ACC112 (cell line): Measurements from ENCODE around the gene PDGFA.

Experiments used
- H2AFZ ChIP-seq: fragments of 200-600 bp; sonication (generic); one replicate; pipeline ENCODE4 v1.6.0; 2017; ENCODE audit warnings: antibody characterized with exemption, low read length; ENCODE audit not compliant: unreplicated experiment
- H3K27ac ChIP-seq: fragments of 200-600 bp; sonication (generic); 2 replicates; pipeline ENCODE4 v1.5.1; 2014; ENCODE audit warnings: low read depth, mild to moderate bottlenecking, antibody characterized with exemption, low read length, moderate library complexity
- H3K27me3 ChIP-seq: fragments of 200-600 bp; sonication (generic); 2 replicates; pipeline ENCODE4 v1.6.1; 2014; ENCODE audit warnings: mild to moderate bottlenecking, antibody characterized with exemption, low read length, moderate library complexity, mixed read lengths; ENCODE audit not compliant: insufficient read depth
- H3K36me3 ChIP-seq: fragments of 200-600 bp; sonication (generic); 2 replicates; pipeline ENCODE4 v1.6.1; 2016; ENCODE audit warnings: mild to moderate bottlenecking, antibody characterized with exemption, low read length, moderate library complexity, mixed read lengths; ENCODE audit not compliant: insufficient read depth
- H3K4me1 ChIP-seq: fragments of 200-600 bp; sonication (generic); one replicate; pipeline ENCODE4 v1.6.1; 2016; ENCODE audit warnings: low read length, mixed read lengths; ENCODE audit not compliant: insufficient read depth, unreplicated experiment, control insufficient read depth
- H3K4me3 ChIP-seq: fragments of 200-600 bp; sonication (generic); 2 replicates; pipeline ENCODE4 v1.5.1; 2014; ENCODE audit warnings: mild to moderate bottlenecking, low read depth, low read length
- H3K79me2 ChIP-seq: fragments of 200-600 bp; sonication (generic); one replicate; pipeline ENCODE4 v1.6.0; 2016; ENCODE audit warnings: low read length; ENCODE audit not compliant: control insufficient read depth, unreplicated experiment, insufficient read depth

PDGFA gene

DNA sequence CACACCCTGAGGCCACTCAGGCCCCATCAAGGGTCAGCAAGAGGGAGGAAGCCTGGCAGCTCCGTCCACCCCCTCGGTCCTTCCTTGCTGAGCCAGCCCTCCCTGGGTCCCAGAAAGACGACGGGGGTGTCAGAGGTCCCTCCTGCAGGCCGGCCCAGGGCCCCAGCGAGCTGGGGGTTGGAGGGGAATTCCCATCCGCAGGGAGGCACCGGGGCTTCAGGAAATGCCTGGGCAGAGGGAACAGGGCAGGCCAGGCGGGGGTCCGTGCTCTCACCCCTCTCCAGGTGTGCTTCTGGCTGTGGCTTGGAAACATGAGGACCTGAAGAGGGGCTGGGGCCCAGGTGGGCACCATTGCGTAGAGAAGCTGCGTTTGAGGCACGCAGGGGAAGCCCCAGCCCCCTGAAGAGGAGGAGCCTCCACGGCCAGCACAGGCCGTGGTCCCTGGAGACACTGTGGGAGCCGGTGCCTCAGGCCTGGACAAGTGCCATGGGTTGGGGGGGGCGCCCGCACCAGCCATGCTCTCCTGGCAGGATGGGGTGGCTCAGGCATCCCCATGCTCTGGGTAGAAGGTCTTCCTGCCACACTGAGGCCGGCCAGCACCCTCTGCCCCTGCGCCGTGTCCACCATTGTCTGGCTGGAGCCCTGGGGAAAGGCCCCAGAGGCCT lies 66.7 kb downstream of the PDGFA start:
- no peak overlapping the region for H3K27ac ChIP-seq
- H3K79me2 ChIP-seq, result no peaks in the 10 kb centered on the region
- H3K36me3 ChIP-seq, result no peaks in the 10 kb centered on the region
- peaks cover 19% of the 10 kb centered on the region for H3K4me1 ChIP-seq
- peak overlapping the region; percentile 2; the same call in 1 of the 2 replicates for H3K4me3 ChIP-seq
- H3K27me3 ChIP-seq, result 0 out of 2 replicates have a peak, but pooled peaks cover 9% of the 10 kb centered on the region
- H2AFZ ChIP-seq, result no peak overlapping the region

DNA sequence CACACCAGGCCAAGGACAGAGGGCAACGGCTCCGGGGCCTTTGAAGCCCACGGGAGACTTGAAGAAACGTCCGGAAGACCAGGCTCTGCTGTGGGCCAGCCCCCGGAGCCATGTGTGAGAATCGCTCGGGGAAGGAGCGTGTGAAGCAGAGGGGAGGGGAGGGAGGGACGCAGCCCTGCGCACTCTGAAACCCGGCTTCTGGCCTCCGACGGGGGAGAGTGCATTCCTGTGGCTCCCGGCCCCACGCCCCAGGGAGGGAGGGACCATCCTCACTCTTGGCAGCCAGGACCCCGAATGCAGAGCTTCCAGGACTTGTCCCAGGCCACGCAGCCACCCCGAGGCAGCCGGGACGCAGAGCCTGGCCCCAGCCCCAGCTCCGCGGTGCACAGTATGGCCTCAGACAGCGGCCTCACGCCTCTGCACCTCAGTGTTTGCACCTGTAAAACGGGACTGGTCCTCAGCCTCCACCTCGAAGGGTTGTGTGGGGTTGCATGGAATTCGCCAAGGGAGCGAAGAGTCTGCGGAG lies 67.4 kb downstream of the PDGFA start:
- Histone ChIP-seq H2AFZ (no peak overlapping the region), H3K4me3 (peak overlapping the region; percentile 2; the same call in 1 of the 2 replicates)

DNA sequence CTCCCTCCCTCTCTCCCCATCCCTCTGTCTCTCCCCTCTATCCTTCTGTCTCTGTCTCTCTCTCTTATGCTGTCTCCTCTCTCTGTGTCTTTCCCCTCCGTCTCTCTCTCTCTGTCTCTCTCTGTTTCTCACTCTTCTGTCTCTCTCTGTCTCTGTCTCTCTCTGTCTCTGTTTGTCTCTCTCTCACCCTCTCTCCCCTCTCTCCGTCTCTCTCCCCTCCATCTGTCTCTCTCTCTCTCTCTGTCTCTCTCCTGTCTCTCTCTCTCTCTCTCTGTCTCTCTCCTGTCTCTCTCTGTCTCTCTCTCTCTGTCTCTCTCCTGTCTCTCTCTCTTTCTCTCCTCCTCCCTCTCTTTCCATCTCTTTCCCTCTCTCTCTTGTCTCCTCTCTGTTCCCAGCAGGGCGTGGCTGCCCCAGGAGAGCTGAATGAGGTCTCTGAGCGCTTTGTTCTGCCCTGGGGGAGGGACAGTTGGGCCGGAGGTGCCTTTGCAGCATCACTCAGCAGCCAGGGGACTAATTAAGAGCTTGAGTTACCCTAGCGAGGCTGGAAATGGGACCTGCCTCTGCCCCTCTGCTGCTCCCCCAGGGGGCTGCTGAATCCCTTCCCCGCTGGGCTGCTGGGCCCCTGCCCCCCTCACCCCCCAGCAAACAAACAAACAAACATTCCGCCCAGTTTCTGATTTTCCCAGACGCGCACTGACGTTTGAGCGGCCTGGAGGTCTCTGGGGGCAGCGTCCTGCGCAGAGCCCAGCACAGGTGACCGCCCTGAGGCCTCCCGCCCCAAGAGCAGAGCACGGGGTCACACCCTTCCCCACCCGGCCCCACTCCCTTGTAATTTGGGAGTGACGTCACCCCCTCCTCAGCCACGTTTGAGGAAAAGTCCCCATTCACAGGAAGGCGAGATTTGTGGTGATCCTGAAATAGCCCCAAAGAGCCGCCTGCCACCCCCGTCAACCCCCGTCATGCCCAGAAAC lies 68.1 kb downstream of the PDGFA start:
- H2AFZ ChIP-seq, result no peak overlapping the region
- peaks cover 19% of the 10 kb centered on the region for H3K4me1 ChIP-seq
- H3K4me3 ChIP-seq, result no peak overlapping the region
- H3K27me3 ChIP-seq, result 0 out of 2 replicates have a peak, but pooled peaks cover 9% of the 10 kb centered on the region
- H3K79me2 ChIP-seq, result no peaks in the 10 kb centered on the region
- no peaks in the 10 kb centered on the region for H3K36me3 ChIP-seq
- no peak overlapping the region for H3K27ac ChIP-seq

More for the DNA sequence above, 67.4 kb downstream of the PDGFA start:
- no peak overlapping the region for H3K27ac ChIP-seq
- peaks cover 19% of the 10 kb centered on the region for H3K4me1 ChIP-seq
- no peaks in the 10 kb centered on the region for H3K36me3 ChIP-seq
- 0 out of 2 replicates have a peak, but pooled peaks cover 9% of the 10 kb centered on the region for H3K27me3 ChIP-seq
- no peaks in the 10 kb centered on the region for H3K79me2 ChIP-seq

DNA sequence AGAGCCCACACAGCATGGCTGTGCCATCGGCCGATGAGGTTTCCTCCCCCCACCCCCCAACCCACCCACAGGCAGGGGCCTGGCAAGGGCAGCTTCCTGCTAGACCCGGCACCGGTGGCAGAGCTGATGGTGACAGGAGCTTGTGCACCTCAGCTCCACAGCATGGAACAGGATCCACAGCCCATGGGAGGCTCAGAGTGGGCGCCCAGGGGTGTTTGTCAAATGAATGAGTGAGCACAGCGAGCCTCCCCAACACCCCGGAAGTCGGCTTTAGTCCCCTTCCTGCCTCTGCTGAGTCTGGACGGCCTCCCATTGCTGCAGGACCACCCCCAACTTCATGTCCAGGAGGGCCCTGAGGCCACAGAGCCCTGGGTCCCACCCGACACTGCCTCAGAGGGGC lies 68.9 kb downstream of the PDGFA start:
- Histone ChIP-seq H3K36me3 (no peaks in the 10 kb centered on the region), H3K27ac (no peak overlapping the region), H3K79me2 (no peaks in the 10 kb centered on the region), H3K4me3 (no peak overlapping the region), H3K27me3 (0 out of 2 replicates have a peak, but pooled peaks cover 9% of the 10 kb centered on the region), H3K4me1 (peaks cover 18% of the 10 kb centered on the region), H2AFZ (no peak overlapping the region)

DNA sequence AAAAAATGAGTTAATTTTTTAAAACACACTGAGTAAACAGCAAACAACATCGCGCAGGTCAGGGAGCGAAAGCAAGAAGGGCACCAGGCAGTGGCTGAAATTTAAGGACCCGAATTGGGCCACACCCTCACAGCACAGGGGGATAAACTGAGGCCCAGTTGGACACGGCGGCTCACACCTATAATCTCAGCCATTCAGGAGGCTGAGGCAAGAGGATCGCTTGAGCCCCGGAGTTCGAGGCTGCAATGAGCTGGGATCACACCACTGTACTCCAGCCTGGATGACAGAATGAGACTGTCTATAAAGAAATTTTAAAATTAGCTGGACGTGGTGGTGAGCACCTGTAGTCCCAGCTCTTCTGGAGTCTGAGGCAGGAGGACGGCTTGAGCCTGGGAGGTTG lies 69.6 kb downstream of the PDGFA start:
- H3K4me1 ChIP-seq, result peaks cover 12% of the 10 kb centered on the region

DNA sequence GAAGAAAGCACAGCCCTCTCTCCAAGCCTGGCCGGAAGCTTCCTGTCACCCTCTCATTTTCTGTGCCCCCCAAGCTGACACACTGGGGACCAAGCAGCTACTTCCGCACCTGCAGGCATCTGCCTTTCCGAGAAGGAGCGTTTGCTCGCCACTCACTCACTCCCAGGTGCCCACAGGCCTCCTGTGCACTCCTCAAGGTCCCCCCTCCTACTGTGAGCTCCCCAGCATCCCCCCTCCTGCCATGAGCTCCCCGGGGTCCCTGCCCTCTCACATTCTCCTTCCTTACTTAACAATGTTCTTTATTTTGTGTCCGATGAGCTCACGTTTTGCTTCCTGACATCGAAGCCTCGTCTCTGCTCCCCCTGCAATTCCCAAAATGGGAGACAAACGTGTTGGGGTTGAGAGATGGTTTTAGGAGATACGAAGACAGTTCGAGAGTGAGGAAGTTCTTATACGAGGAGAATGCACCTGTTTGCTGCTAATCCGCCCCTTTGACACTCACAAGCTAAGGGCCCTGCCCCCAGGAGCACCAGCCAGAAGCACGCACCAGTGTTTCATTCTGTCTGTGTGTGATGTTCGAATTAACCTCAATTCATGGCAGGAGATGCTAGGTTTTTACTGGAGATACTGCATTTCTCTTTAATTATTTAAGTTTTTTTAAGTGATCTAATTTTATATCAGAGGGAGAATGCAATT lies 70.2 kb downstream of the PDGFA start:
- H3K27me3 ChIP-seq, result 0 out of 2 replicates have a peak, but pooled peaks cover 9% of the 10 kb centered on the region
- H3K36me3 ChIP-seq, result no peaks in the 10 kb centered on the region
- H3K4me3 ChIP-seq, result no peak overlapping the region
- H3K4me1 ChIP-seq, result peaks cover 12% of the 10 kb centered on the region
- no peak overlapping the region for H3K27ac ChIP-seq
- H2AFZ ChIP-seq, result no peak overlapping the region
- H3K79me2 ChIP-seq, result no peaks in the 10 kb centered on the region

More for the DNA sequence above, 69.6 kb downstream of the PDGFA start:
- Histone ChIP-seq H3K79me2 (no peaks in the 10 kb centered on the region), H3K4me3 (no peak overlapping the region), H2AFZ (no peak overlapping the region), H3K27ac (no peak overlapping the region), H3K36me3 (no peaks in the 10 kb centered on the region), H3K27me3 (0 out of 2 replicates have a peak, but pooled peaks cover 9% of the 10 kb centered on the region)

DNA sequence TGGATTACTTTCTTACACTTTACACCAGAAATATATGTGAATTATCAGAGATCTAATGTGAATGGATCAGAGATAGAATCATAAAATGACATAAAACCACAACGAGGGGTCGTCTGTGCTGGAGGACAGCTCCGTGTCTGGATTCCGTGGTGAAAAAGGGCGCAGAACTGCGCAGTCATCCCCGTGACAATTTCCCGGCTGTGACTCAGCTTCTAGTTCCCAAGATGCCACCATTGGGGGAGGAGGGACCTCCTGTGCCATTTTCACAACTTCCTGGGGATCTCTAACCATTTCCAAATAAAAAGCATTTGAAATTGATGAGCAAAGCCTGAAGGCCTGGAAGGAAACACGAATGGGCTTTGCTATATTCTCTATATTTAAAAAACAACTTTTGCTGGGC lies 72.1 kb downstream of the PDGFA start:
- Histone ChIP-seq H3K36me3 (no peaks in the 10 kb centered on the region), H3K27me3 (0 out of 2 replicates have a peak, but pooled peaks cover 7% of the 10 kb centered on the region), H3K4me1 (peaks cover 10% of the 10 kb centered on the region), H2AFZ (no peak overlapping the region), H3K79me2 (no peaks in the 10 kb centered on the region), H3K27ac (no peak overlapping the region), H3K4me3 (no peak overlapping the region)
